Transverse colon (tissue), 4 donors: ENCODE measurements around the gene STK33.

Source experiments
- EP300 ChIP-seq: sonication (generic); formaldehyde crosslinking; IDR thresholded peaks from one replicate; pipeline ENCODE4 v1.6.1; 2017; ENCODE audit warnings: antibody characterized with exemption, low read depth
- POLR2AphosphoS5 ChIP-seq, 3 donors: sonication (generic); formaldehyde crosslinking; IDR thresholded peaks; one replicate each; pipeline ENCODE4 v1.6.1; 2016; ENCODE audit warnings: antibody characterized with exemption in 3 of 3
- TF ChIP-seq, protein P1 (sequence below), 5 experiments: fragments of 200-600 bp in 3 of 5; fragments of 450-650 bp in 2 of 5; sonication (generic) in 3 of 5; IDR thresholded peaks; 1 replicate in 2 of 5; 2 replicates in 3 of 5; pipeline ENCODE4 v1.5.1; 2016 to 2017; ENCODE audit warnings: antibody characterized with exemption in 5 of 5, inconsistent platforms in 3 of 5, mild to moderate bottlenecking in 2 of 5, moderate library complexity in 1 of 5

DNA sequence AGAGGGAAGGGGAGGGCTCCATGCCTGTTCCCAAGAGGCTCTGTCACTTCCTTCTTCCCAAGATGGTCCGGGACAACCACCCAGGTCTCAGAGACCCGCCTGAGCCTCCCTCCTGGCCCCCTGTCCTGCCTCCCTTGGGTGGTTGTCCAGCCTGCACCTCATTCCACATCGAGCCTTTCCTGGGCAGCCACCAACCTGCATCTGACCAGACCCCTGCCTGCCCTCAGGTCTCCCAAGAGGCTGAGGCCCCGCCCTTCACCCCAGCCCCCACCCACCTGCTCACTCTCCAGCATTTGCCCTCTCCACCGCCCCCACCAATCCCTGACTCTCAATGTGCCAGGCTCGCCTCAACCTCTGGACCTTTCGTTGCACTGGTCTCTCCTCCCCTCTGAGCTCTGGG is 232.8 kb downstream of the STK33 start:
- TF ChIP-seq POLR2AphosphoS5 (IDR thresholded peaks at IDR 0.05): no peak
- no peak for TF ChIP-seq EP300
- TF ChIP-seq, protein P1, sequence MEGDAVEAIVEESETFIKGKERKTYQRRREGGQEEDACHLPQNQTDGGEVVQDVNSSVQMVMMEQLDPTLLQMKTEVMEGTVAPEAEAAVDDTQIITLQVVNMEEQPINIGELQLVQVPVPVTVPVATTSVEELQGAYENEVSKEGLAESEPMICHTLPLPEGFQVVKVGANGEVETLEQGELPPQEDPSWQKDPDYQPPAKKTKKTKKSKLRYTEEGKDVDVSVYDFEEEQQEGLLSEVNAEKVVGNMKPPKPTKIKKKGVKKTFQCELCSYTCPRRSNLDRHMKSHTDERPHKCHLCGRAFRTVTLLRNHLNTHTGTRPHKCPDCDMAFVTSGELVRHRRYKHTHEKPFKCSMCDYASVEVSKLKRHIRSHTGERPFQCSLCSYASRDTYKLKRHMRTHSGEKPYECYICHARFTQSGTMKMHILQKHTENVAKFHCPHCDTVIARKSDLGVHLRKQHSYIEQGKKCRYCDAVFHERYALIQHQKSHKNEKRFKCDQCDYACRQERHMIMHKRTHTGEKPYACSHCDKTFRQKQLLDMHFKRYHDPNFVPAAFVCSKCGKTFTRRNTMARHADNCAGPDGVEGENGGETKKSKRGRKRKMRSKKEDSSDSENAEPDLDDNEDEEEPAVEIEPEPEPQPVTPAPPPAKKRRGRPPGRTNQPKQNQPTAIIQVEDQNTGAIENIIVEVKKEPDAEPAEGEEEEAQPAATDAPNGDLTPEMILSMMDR (IDR thresholded peaks at IDR 0.05): no peak
